Measurements from ENCODE around the gene SLC16A6. TPM values are rescaled to one million over a fixed set of nuclear protein-coding genes. Genes with fewer than 3 reads are reported as not detected.

The SLC16A6 gene
- total RNA-seq, 1 experiment from 2014 or later, result 0.70 TPM

- Histone ChIP-seq H3K27me3 (ENCODE audit: insufficient read depth, low read depth) (no peaks in the 10 kb centered on the region), H3F3A (ENCODE audit: insufficient read depth, low read depth) (peaks cover 22% of the 10 kb centered on the region), H3K27ac (peak overlapping the region; percentile 92), H3K4me3 (no peak overlapping the region; the same call in 1 of the 2 replicates), H4K20me1 (ENCODE audit: insufficient read depth) (no peaks in the 10 kb centered on the region), H2AFZ (no peak overlapping the region), H3K9me2 (ENCODE audit: insufficient read depth) (no peaks in the 10 kb centered on the region), H3K4me2 (peak overlapping the region; percentile 77), H3K36me3 (ENCODE audit: low read depth) (no peaks in the 10 kb centered on the region), H3K79me2 (ENCODE audit: low read depth) (no peaks in the 10 kb centered on the region), H3K4me1 (replicated peaks; ENCODE audit: insufficient read depth) (peaks cover 47% of the 10 kb centered on the region), H3K9me3 (ENCODE audit: insufficient read depth, low read depth) (peaks cover 4% of the 10 kb centered on the region; the same call in 1 of the 2 replicates)
- TF ChIP-seq EZH2 (IDR thresholded peaks at IDR 0.05; ENCODE audit: low read depth) (no peak), CTCF (conservative IDR thresholded peaks at IDR 0.05) (no peak)
- intact Hi-C loops (cut with micrococcal nuclease; ENCODE audit: unreplicated experiment), result loop anchor here (2.0 kb wide), 1 partner anchor 23 kb away; no protein-coding TSS in a partner anchor
- no peak for DNase-seq
- BruUV-seq (replicated peaks), result no TSS peak
- ChIA-PET CTCF (interaction anchor here (0.6 kb wide), 2 partner anchors 85 to 372 kb away, joined by 3 to 4 read pairs; no protein-coding TSS in a partner anchor), POLR2A (ENCODE audit: unreplicated experiment) (interaction anchor here (0.7 kb wide), 1 partner anchor 204 kb away, joined by 12 read pairs; no protein-coding TSS in a partner anchor)
Measured at GRCh38 chr17:68329331-68329730, 38.4 kb upstream of the SLC16A6 start.

GRCh38 chr17:68328676-68329075 is 37.7 kb upstream of the SLC16A6 start:
- Histone ChIP-seq H3K27me3 (ENCODE audit: insufficient read depth, low read depth) (no peaks in the 10 kb centered on the region), H3K4me1 (replicated peaks; ENCODE audit: insufficient read depth) (peaks cover 47% of the 10 kb centered on the region), H3K9me3 (ENCODE audit: insufficient read depth, low read depth) (peaks cover 4% of the 10 kb centered on the region; the same call in 1 of the 2 replicates), H4K20me1 (ENCODE audit: insufficient read depth) (no peaks in the 10 kb centered on the region), H3F3A (ENCODE audit: insufficient read depth, low read depth) (peaks cover 22% of the 10 kb centered on the region), H3K79me2 (ENCODE audit: low read depth) (no peaks in the 10 kb centered on the region), H3K4me3 (no peak overlapping the region; the same call in 1 of the 2 replicates), H3K36me3 (ENCODE audit: low read depth) (no peaks in the 10 kb centered on the region), H2AFZ (no peak overlapping the region), H3K4me2 (peak overlapping the region; percentile 77), H3K27ac (peak overlapping the region; percentile 92), H3K9me2 (ENCODE audit: insufficient read depth) (no peaks in the 10 kb centered on the region)
- TF ChIP-seq CTCF (conservative IDR thresholded peaks at IDR 0.05) (no peak), EZH2 (IDR thresholded peaks at IDR 0.05; ENCODE audit: low read depth) (no peak)
- DNase-seq, result peak; percentile 84 to 99
- intact Hi-C loops (cut with micrococcal nuclease; ENCODE audit: unreplicated experiment), result loop anchor here (1.0 to 2.0 kb wide), 4 partner anchors 10 to 50 kb away; no protein-coding TSS in a partner anchor
- BruUV-seq (replicated peaks), result no TSS peak
- ChIA-PET CTCF (interaction anchor here (0.7 kb wide), 1 partner anchor 70 kb away, joined by 4 read pairs; no protein-coding TSS in a partner anchor), POLR2A (ENCODE audit: unreplicated experiment) (interaction anchor here (0.9 kb wide), 1 partner anchor 10 kb away, joined by 4 read pairs; no protein-coding TSS in a partner anchor)

GRCh38 chr17:68327823-68328557 is 37.1 kb upstream of the SLC16A6 start:
- H3K9me3 ChIP-seq (ENCODE audit: insufficient read depth, low read depth), result peaks cover 4% of the 10 kb centered on the region; the same call in 1 of the 2 replicates
- H3K27ac ChIP-seq, result peak overlapping the region; percentile 92
- H3K79me2 ChIP-seq (ENCODE audit: low read depth), result no peaks in the 10 kb centered on the region
- no peak for DNase-seq
- intact Hi-C loops (cut with micrococcal nuclease; ENCODE audit: unreplicated experiment), result loop anchor here (1.0 to 2.0 kb wide), 4 partner anchors 10 to 50 kb away; no protein-coding TSS in a partner anchor
- no peaks in the 10 kb centered on the region for H4K20me1 ChIP-seq (ENCODE audit: insufficient read depth)
- H3K4me1 ChIP-seq (replicated peaks; ENCODE audit: insufficient read depth), result peaks cover 47% of the 10 kb centered on the region
- ChIA-PET CTCF (interaction anchor here (0.7 kb wide), 1 partner anchor 71 kb away, joined by 4 read pairs; no protein-coding TSS in a partner anchor), POLR2A (ENCODE audit: unreplicated experiment) (interaction anchor here (0.9 kb wide), 1 partner anchor 10 kb away, joined by 4 read pairs; no protein-coding TSS in a partner anchor)
- H3K4me3 ChIP-seq, result no peak overlapping the region
- no peak overlapping the region for H2AFZ ChIP-seq
- BruUV-seq (replicated peaks), result no TSS peak
- no peaks in the 10 kb centered on the region for H3K9me2 ChIP-seq (ENCODE audit: insufficient read depth)
- TF ChIP-seq CTCF (conservative IDR thresholded peaks at IDR 0.05) (no peak), EZH2 (IDR thresholded peaks at IDR 0.05; ENCODE audit: low read depth) (no peak)
- peaks cover 22% of the 10 kb centered on the region for H3F3A ChIP-seq (ENCODE audit: insufficient read depth, low read depth)
- no peaks in the 10 kb centered on the region for H3K27me3 ChIP-seq (ENCODE audit: insufficient read depth, low read depth)
- no peaks in the 10 kb centered on the region for H3K36me3 ChIP-seq (ENCODE audit: low read depth)
- H3K4me2 ChIP-seq, result peak overlapping the region; percentile 77

Data from PC-9 (cell line).